SK-N-SH (cell line): ENCODE results near the gene RCAN1.

Experiments
- TAF1 ChIP-seq: IDR thresholded peaks from 2 replicates; pipeline ENCODE4 v1.6.1; 2012; ENCODE audit warnings: low read depth, mild to moderate bottlenecking, low read length, moderate library complexity, borderline replicate concordance
- TF ChIP-seq, protein P1 (sequence below): fragments of 200-600 bp; sonication (generic); IDR thresholded peaks from 2 replicates; pipeline ENCODE4 v1.6.1; 2017; ENCODE audit warnings: antibody characterized with exemption, mild to moderate bottlenecking, moderate library complexity

- no peak for TF ChIP-seq TAF1
- TF ChIP-seq, protein P1, sequence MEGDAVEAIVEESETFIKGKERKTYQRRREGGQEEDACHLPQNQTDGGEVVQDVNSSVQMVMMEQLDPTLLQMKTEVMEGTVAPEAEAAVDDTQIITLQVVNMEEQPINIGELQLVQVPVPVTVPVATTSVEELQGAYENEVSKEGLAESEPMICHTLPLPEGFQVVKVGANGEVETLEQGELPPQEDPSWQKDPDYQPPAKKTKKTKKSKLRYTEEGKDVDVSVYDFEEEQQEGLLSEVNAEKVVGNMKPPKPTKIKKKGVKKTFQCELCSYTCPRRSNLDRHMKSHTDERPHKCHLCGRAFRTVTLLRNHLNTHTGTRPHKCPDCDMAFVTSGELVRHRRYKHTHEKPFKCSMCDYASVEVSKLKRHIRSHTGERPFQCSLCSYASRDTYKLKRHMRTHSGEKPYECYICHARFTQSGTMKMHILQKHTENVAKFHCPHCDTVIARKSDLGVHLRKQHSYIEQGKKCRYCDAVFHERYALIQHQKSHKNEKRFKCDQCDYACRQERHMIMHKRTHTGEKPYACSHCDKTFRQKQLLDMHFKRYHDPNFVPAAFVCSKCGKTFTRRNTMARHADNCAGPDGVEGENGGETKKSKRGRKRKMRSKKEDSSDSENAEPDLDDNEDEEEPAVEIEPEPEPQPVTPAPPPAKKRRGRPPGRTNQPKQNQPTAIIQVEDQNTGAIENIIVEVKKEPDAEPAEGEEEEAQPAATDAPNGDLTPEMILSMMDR, result no peak
Measured at GRCh38 chr21:34537838-34538237, 77.1 kb downstream of the RCAN1 start.
